Measurements from ENCODE around the gene KLRC3.

GRCh38 chr12:10457760-10458159 lies 37.4 kb upstream of the KLRC3 start:
- TF ChIP-seq, protein P1, sequence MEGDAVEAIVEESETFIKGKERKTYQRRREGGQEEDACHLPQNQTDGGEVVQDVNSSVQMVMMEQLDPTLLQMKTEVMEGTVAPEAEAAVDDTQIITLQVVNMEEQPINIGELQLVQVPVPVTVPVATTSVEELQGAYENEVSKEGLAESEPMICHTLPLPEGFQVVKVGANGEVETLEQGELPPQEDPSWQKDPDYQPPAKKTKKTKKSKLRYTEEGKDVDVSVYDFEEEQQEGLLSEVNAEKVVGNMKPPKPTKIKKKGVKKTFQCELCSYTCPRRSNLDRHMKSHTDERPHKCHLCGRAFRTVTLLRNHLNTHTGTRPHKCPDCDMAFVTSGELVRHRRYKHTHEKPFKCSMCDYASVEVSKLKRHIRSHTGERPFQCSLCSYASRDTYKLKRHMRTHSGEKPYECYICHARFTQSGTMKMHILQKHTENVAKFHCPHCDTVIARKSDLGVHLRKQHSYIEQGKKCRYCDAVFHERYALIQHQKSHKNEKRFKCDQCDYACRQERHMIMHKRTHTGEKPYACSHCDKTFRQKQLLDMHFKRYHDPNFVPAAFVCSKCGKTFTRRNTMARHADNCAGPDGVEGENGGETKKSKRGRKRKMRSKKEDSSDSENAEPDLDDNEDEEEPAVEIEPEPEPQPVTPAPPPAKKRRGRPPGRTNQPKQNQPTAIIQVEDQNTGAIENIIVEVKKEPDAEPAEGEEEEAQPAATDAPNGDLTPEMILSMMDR (IDR thresholded peaks at IDR 0.05): no peak
- no peak for TF ChIP-seq POLR2A (IDR thresholded peaks at IDR 0.05)

Measured in transverse colon (tissue), 3 donors.